ENCODE data around the gene TTLL7. TPM values are rescaled to one million over a fixed set of nuclear protein-coding genes. Genes with fewer than 3 reads are reported as not detected.
A peak's percentile ranks its signal among the peaks of the same experiment; 100 is the strongest.

Gene TTLL7
- total and polyA plus RNA-seq, 2 experiments from 2014 or later, result 2.7 to 2.9 TPM

- Histone ChIP-seq H3K36me3 (ENCODE audit: low read depth) (no peaks in the 10 kb centered on the region), H4K20me1 (ENCODE audit: insufficient read depth) (no peaks in the 10 kb centered on the region), H3K4me3 (no peak overlapping the region), H3K9ac (no peak overlapping the region), H3K27me3 (replicated peaks; ENCODE audit: insufficient read depth) (no peaks in the 10 kb centered on the region), H3K4me2 (ENCODE audit: unreplicated experiment) (no peak overlapping the region), H3F3A (ENCODE audit: insufficient read depth) (no peaks in the 10 kb centered on the region), H3K4me1 (ENCODE audit: insufficient read depth) (no peaks in the 10 kb centered on the region), H3K27ac (no peak overlapping the region), H2AFZ (no peak overlapping the region), H3K79me2 (ENCODE audit: insufficient read depth) (no peaks in the 10 kb centered on the region), H3K9me3 (ENCODE audit: low read depth) (no peaks in the 10 kb centered on the region), H3K9me2 (ENCODE audit: insufficient read depth) (no peaks in the 10 kb centered on the region)
- WGBS, 2 experiments (ENCODE audit: low coverage in 1 of 2, low lambda C conversion rate in 2 of 2, missing lambda C conversion rate in 2 of 2), result 81 to 89% methylated on average over 2 of the region's 2 CpGs
- no peak for TF ChIP-seq EZH2 (IDR thresholded peaks at IDR 0.05; ENCODE audit: insufficient read depth, poor library complexity, severe bottlenecking)
- in situ Hi-C loops (cut with MboI), result no loop called here
- DNase-seq, result no peak
These were observed 133.9 kb downstream of the TTLL7 start for GRCh38 chr1:83864991-83865390.

DNA sequence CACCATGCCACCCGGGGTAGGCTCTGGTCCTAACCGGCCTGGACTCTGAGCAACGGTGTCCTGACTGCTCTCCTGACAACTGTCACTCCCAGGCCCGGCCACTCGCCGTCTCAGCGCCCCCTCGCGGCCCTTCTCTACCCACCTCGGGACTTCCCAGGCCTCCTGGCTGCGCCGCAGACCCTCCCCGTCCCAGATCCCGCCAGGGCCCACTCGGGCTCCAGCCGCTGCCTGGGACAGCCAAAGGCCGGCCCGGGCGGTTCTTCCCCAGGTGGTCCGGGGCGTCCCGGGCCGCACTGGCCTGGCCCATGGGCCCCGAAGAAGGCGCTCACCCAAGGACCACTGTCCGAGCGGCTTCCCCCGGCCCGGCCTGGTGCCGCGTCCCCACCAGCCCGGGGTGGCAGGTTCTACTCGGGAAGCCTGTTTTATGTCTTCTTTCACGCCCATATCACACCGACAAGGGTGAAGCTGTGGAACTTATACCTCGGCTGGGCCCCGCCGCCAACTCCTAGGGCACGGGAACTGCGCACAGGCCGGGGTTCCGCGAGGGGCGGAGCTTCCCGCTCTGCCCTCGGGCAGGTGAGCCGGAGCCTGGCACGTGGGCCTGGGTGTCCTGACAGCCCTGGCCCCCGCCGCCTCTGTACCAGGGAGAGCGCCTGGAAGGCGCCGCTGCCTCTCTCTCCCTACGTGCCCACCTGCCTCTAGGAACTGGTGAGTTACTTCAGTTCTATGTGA, 138.3 kb downstream of the TTLL7 start:
- no peaks in the 10 kb centered on the region for H3K36me3 ChIP-seq (ENCODE audit: low read depth)
- in situ Hi-C loops (cut with MboI), result no loop called here
- DNase-seq, result no peak
- no peak overlapping the region for H3K4me3 ChIP-seq
- H3F3A ChIP-seq (ENCODE audit: insufficient read depth), result no peaks in the 10 kb centered on the region
- H3K79me2 ChIP-seq (ENCODE audit: insufficient read depth), result no peaks in the 10 kb centered on the region
- no peaks in the 10 kb centered on the region for H3K27me3 ChIP-seq (replicated peaks; ENCODE audit: insufficient read depth)
- no peak overlapping the region for H3K27ac ChIP-seq
- H3K9ac ChIP-seq, result no peak overlapping the region
- TF ChIP-seq EZH2 (IDR thresholded peaks at IDR 0.05; ENCODE audit: insufficient read depth, poor library complexity, severe bottlenecking) (no peak), EZH2phosphoT487 (IDR thresholded peaks at IDR 0.05; ENCODE audit: insufficient read depth, low read depth) (no peak)
- H3K4me2 ChIP-seq (ENCODE audit: unreplicated experiment), result no peak overlapping the region
- H3K9me3 ChIP-seq (ENCODE audit: low read depth), result no peaks in the 10 kb centered on the region
- H4K20me1 ChIP-seq (ENCODE audit: insufficient read depth), result no peaks in the 10 kb centered on the region
- no peak overlapping the region for H2AFZ ChIP-seq
- H3K4me1 ChIP-seq (ENCODE audit: insufficient read depth), result no peaks in the 10 kb centered on the region
- 73% methylated on average over 38 to 54 of the region's 54 CpGs for WGBS, 2 experiments (ENCODE audit: low coverage in 1 of 2, low lambda C conversion rate in 2 of 2, missing lambda C conversion rate in 2 of 2)
- H3K9me2 ChIP-seq (ENCODE audit: insufficient read depth), result no peaks in the 10 kb centered on the region

DNA sequence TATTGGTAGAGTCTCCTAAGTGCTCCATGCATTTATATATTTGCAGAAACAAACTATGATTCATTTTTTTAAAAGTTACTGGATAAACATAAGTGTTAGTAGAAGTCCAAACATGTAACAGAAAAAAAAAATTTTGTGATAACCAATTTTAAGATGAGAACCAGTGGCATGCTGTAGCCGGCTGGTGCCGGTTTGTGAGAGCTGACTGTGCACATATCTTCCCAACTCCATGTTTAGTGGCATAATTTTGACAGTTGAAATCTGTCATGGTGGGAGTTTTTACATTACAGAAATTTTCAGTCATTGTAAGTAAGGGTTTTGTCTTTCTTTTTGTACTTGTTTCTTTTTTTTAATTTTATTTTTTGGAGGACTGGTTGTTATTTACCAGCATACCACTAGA, 141.2 kb downstream of the TTLL7 start:
- in situ Hi-C loops (cut with MboI), result no loop called here
- no peak overlapping the region for H3K9ac ChIP-seq
- H3K27ac ChIP-seq, result no peak overlapping the region
- no peaks in the 10 kb centered on the region for H3K9me2 ChIP-seq (ENCODE audit: insufficient read depth)
- H3F3A ChIP-seq (ENCODE audit: insufficient read depth), result no peaks in the 10 kb centered on the region
- H3K4me1 ChIP-seq (ENCODE audit: insufficient read depth), result no peaks in the 10 kb centered on the region
- no peaks in the 10 kb centered on the region for H3K9me3 ChIP-seq (ENCODE audit: low read depth)
- H3K4me2 ChIP-seq (ENCODE audit: unreplicated experiment), result no peak overlapping the region
- no peak for DNase-seq
- H3K79me2 ChIP-seq (ENCODE audit: insufficient read depth), result no peaks in the 10 kb centered on the region
- H3K36me3 ChIP-seq (ENCODE audit: low read depth), result no peaks in the 10 kb centered on the region
- no peak for TF ChIP-seq EZH2 (IDR thresholded peaks at IDR 0.05; ENCODE audit: insufficient read depth, poor library complexity, severe bottlenecking)
- TF ChIP-seq EZH2phosphoT487 (IDR thresholded peaks at IDR 0.05; ENCODE audit: insufficient read depth, low read depth), result no peak
- peak overlapping the region; percentile 51; the same call in 1 of the 2 replicates for H2AFZ ChIP-seq
- H3K27me3 ChIP-seq (replicated peaks; ENCODE audit: insufficient read depth), result no peaks in the 10 kb centered on the region
- WGBS, 2 experiments (ENCODE audit: low coverage in 1 of 2, low lambda C conversion rate in 2 of 2, missing lambda C conversion rate in 2 of 2), result 45 to 51% methylated on average over 2 of the region's 2 CpGs
- H4K20me1 ChIP-seq (ENCODE audit: insufficient read depth), result no peaks in the 10 kb centered on the region
- no peak overlapping the region for H3K4me3 ChIP-seq

- no peak overlapping the region for H3K4me3 ChIP-seq
- H3K9me2 ChIP-seq (ENCODE audit: insufficient read depth), result no peaks in the 10 kb centered on the region
- WGBS, 2 experiments (ENCODE audit: low coverage in 1 of 2, low lambda C conversion rate in 2 of 2, missing lambda C conversion rate in 2 of 2), result 53 to 59% methylated on average over 1 of the region's 1 CpG
- no peaks in the 10 kb centered on the region for H3K79me2 ChIP-seq (ENCODE audit: insufficient read depth)
- no peak overlapping the region for H3K27ac ChIP-seq
- DNase-seq, result peak; percentile 61
- in situ Hi-C loops (cut with MboI), result no loop called here
- no peaks in the 10 kb centered on the region for H3F3A ChIP-seq (ENCODE audit: insufficient read depth)
- H3K36me3 ChIP-seq (ENCODE audit: low read depth), result no peaks in the 10 kb centered on the region
- H3K9me3 ChIP-seq (ENCODE audit: low read depth), result no peaks in the 10 kb centered on the region
- TF ChIP-seq EZH2 (IDR thresholded peaks at IDR 0.05; ENCODE audit: insufficient read depth, poor library complexity, severe bottlenecking) (no peak), EZH2phosphoT487 (IDR thresholded peaks at IDR 0.05; ENCODE audit: insufficient read depth, low read depth) (no peak)
- no peaks in the 10 kb centered on the region for H3K4me1 ChIP-seq (ENCODE audit: insufficient read depth)
- H3K9ac ChIP-seq, result no peak overlapping the region
- H4K20me1 ChIP-seq (ENCODE audit: insufficient read depth), result no peaks in the 10 kb centered on the region
- no peak overlapping the region for H3K4me2 ChIP-seq (ENCODE audit: unreplicated experiment)
- H2AFZ ChIP-seq, result peak overlapping the region; percentile 51; the same call in 1 of the 2 replicates
- H3K27me3 ChIP-seq (replicated peaks; ENCODE audit: insufficient read depth), result no peaks in the 10 kb centered on the region
These were observed 141.8 kb downstream of the TTLL7 start for GRCh38 chr1:83857103-83857502.
